Measurements from ENCODE around the gene PSMA8. TPM values are rescaled to one million over a fixed set of nuclear protein-coding genes. Genes with fewer than 3 reads are reported as not detected.
A peak's percentile ranks its signal among the peaks of the same experiment; 100 is the strongest.

PSMA8 gene
- total RNA-seq, 1 experiment from 2014 or later: not detected

- TF ChIP-seq E2F1 (CRISPR knock-in tag; IDR thresholded peaks at IDR 0.05) (no peak), JUN (CRISPR knock-in tag; IDR thresholded peaks at IDR 0.05) (no peak)
These were observed 47.7 kb downstream of the PSMA8 start (continued) for GRCh38 chr18:26181343-26181826.

- no peaks in the 10 kb centered on the region for H3K27me3 Mint-ChIP-seq (ENCODE audit: low read depth)
- H3K4me1 Mint-ChIP-seq: no peaks in the 10 kb centered on the region
- ChIA-PET POLR2A (no interaction called here), CTCF (no interaction called here)
- ATAC-seq: no peak
- no peak for DNase-seq (ENCODE audit: low spot score)
- H3K4me3 Mint-ChIP-seq: no peak overlapping the region
- 0 out of 2 replicates have a peak, but pooled peaks cover 3% of the 10 kb centered on the region for H3K9me3 Mint-ChIP-seq
- TF ChIP-seq RORB (CRISPR knock-in tag; IDR thresholded peaks at IDR 0.05): no peak
- TF ChIP-seq, protein P1, sequence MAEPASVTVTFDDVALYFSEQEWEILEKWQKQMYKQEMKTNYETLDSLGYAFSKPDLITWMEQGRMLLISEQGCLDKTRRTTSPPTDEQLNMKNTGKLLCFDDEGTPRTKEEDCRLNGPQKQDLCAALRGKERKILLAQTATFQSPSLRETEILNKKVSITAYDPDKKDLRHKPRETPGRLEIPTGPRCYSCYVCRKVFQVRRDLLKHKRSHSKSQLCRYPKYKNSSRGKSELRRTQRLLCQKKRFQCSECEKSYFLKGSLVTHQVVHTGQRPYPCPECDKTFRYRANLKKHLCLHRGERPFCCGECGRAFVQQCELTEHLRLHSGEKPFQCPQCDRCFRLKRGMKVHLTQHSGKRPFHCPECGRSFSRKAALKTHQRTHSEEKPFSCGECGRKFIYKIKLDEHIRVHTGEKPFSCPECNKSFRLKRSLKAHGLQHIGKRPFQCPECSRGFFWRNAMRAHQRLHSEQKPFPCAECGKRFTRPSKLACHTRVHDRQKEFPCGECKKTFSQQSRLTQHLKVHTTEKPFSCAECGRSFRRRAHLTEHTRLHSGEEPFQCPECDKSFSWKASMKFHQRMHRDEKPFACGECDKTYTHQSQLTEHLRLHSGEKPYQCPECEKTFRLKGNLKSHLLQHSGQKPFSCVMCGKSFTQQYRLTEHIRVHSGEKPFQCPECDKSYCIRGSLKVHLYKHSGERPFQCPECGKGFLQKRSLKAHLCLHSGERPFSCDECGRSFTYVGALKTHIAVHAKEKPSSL (CRISPR knock-in tag; conservative IDR thresholded peaks at IDR 0.05): no peak
- no peaks in the 10 kb centered on the region for H3K36me3 Mint-ChIP-seq
- no peak overlapping the region for H3K27ac Mint-ChIP-seq
These were observed 49.9 kb downstream of the PSMA8 start for GRCh38 chr18:26183395-26184112.

DNA sequence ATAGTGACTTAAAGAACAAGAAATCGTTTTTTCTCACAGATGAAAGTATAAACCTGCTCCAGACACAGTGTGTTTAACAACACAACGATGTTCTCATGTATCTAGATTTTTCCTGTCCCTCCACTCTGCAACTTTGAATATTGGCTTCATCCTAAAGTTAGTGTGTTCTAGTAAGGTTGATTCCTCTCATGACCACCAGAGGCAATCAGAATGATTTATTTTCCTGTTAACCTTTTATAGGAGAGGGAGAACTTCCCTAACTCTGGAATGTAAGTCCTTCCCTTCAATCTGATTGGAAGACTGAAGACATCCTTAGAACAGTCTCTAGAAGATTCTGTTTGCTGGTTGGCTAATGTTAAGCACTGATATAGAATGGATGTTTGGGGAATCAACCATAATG, 51.6 kb downstream of the PSMA8 start:
- H3K27ac Mint-ChIP-seq: no peak overlapping the region
- no peaks in the 10 kb centered on the region for H3K36me3 Mint-ChIP-seq
- H3K9me3 Mint-ChIP-seq: 0 out of 2 replicates have a peak, but pooled peaks cover 3% of the 10 kb centered on the region
- H3K27me3 Mint-ChIP-seq (ENCODE audit: low read depth): no peaks in the 10 kb centered on the region
- no peak for DNase-seq (ENCODE audit: low spot score)
- no peaks in the 10 kb centered on the region for H3K4me1 Mint-ChIP-seq
- H3K4me3 Mint-ChIP-seq: no peak overlapping the region
- ChIA-PET CTCF (no interaction called here), POLR2A (no interaction called here)
- ATAC-seq: peak; percentile 88
- no peak for TF ChIP-seq ETV6 (CRISPR knock-in tag; IDR thresholded peaks at IDR 0.05)
- no peak for TF ChIP-seq SMAD3 (CRISPR knock-in tag; IDR thresholded peaks at IDR 0.05; ENCODE audit: borderline replicate concordance)
- TF ChIP-seq, protein P2, sequence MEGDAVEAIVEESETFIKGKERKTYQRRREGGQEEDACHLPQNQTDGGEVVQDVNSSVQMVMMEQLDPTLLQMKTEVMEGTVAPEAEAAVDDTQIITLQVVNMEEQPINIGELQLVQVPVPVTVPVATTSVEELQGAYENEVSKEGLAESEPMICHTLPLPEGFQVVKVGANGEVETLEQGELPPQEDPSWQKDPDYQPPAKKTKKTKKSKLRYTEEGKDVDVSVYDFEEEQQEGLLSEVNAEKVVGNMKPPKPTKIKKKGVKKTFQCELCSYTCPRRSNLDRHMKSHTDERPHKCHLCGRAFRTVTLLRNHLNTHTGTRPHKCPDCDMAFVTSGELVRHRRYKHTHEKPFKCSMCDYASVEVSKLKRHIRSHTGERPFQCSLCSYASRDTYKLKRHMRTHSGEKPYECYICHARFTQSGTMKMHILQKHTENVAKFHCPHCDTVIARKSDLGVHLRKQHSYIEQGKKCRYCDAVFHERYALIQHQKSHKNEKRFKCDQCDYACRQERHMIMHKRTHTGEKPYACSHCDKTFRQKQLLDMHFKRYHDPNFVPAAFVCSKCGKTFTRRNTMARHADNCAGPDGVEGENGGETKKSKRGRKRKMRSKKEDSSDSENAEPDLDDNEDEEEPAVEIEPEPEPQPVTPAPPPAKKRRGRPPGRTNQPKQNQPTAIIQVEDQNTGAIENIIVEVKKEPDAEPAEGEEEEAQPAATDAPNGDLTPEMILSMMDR (IDR thresholded peaks at IDR 0.05): 0 out of 2 replicates have a peak, but pooled peaks have one; percentile 22
- no peak for TF ChIP-seq HMGA2 (CRISPR knock-in tag; IDR thresholded peaks at IDR 0.05)
- no peak for TF ChIP-seq SMAD4 (CRISPR knock-in tag; IDR thresholded peaks at IDR 0.05)
- TF ChIP-seq SP1 (CRISPR knock-in tag; conservative IDR thresholded peaks at IDR 0.05): no peak
- no peak for TF ChIP-seq SOX15 (CRISPR knock-in tag; IDR thresholded peaks at IDR 0.05)
- TF ChIP-seq, protein P3, sequence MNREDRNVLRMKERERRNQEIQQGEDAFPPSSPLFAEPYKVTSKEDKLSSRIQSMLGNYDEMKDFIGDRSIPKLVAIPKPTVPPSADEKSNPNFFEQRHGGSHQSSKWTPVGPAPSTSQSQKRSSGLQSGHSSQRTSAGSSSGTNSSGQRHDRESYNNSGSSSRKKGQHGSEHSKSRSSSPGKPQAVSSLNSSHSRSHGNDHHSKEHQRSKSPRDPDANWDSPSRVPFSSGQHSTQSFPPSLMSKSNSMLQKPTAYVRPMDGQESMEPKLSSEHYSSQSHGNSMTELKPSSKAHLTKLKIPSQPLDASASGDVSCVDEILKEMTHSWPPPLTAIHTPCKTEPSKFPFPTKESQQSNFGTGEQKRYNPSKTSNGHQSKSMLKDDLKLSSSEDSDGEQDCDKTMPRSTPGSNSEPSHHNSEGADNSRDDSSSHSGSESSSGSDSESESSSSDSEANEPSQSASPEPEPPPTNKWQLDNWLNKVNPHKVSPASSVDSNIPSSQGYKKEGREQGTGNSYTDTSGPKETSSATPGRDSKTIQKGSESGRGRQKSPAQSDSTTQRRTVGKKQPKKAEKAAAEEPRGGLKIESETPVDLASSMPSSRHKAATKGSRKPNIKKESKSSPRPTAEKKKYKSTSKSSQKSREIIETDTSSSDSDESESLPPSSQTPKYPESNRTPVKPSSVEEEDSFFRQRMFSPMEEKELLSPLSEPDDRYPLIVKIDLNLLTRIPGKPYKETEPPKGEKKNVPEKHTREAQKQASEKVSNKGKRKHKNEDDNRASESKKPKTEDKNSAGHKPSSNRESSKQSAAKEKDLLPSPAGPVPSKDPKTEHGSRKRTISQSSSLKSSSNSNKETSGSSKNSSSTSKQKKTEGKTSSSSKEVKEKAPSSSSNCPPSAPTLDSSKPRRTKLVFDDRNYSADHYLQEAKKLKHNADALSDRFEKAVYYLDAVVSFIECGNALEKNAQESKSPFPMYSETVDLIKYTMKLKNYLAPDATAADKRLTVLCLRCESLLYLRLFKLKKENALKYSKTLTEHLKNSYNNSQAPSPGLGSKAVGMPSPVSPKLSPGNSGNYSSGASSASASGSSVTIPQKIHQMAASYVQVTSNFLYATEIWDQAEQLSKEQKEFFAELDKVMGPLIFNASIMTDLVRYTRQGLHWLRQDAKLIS (CRISPR knock-in tag; IDR thresholded peaks at IDR 0.05; ENCODE audit: borderline replicate concordance): no peak
